ENCODE measurements around the gene ERP27.

ERP27 gene

DNA sequence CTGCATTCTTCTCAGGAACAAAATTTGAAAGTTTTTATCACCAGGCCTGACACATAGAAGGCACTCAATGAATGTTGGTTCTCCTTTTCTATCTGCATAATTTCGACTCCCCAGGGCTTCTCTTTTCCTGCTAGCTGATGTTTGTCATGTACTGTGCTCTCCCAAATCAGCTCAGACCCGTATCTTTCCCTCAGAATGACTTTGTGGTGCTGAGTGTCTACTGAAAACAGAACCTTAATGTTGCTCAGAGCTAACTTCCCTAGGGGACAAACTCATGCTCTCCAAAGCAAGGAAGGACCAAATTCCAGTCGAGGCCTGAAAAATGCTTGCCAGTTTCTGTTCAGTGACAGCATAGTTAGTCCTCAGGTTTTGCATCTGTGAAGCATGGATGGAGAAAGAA is 21.1 kb upstream of the ERP27 start:
- no peak for DNase-seq

DNA sequence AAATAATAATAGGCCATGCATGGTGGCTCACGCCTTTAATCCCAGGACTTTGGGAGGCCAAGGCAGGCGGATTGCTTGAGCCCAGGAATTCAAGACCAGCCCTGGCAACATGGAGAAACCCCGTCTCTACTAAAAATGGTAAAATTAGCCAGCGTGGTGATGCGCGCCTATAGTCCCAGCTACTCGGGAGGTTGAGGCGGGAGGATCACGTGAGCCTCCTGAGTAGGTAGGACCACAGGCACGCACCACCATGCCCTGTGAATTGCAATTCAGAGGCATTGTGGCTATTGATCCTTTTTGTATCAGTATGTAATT is 20.7 kb upstream of the ERP27 start:
- DNase-seq, result no peak

DNA sequence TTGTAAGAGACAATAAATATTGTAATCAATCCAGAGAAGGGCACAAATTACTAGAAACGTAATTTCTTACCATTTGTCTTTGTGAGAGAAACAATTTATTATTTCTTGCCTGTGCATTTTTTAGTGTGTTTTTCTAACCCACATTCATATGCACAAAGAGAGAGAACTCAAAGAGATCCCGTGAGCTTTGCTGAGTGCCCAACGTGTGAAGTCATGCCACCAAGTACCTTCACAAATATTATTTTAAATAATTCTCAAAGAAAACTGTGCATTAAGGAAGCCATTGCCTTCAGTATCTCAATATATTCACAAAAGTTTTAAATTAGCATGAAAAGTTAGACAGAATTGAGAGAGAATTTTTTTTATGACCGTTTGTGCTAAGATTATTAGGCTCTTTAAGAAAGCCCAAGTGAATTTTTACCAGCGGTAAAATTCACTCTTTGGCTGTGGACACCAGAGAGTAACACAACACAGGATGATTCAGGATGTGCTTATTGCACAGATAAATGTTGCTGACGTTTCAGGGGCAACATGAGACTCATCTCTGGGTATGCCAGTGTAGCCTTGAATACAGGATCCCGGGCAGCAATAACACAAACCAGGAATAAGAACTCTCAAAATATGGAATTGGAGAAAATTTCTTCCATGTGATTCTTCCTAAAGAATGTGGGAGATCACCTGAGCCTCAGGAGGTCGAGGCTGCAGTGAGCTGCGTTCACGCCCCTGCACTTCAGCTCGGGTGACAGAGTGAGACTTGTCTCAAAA is 20.2 kb upstream of the ERP27 start:
- no peak for DNase-seq

DNA sequence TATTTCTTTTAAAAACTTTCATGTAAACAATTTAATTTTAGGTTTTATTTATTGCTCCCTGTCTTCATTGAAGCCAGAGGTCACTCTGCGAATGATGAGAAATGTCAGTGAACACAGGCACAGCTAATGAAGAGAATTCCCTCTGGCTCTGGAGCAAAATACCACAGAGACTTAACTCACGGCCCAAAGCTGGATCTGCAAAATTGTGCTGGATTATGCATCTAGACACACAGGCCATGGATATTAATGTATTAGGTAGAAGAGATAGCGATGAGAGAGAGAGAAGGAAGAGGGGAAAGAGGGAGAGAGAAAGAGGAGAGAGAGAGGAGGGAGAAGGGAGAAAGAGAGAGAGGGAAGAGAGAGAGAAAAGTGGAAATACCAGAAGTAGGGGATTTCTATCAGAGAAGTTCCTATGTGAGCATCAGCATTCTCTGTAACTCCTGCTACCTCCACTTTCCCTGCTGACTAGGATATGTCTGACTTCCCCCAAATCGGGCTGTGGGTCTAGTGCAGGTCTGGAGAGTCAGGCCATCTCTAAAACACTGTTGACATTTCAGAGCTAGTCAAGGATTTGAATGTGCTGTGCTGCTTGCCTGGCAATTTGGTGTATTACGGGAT is 19.3 kb upstream of the ERP27 start:
- DNase-seq, result no peak

DNA sequence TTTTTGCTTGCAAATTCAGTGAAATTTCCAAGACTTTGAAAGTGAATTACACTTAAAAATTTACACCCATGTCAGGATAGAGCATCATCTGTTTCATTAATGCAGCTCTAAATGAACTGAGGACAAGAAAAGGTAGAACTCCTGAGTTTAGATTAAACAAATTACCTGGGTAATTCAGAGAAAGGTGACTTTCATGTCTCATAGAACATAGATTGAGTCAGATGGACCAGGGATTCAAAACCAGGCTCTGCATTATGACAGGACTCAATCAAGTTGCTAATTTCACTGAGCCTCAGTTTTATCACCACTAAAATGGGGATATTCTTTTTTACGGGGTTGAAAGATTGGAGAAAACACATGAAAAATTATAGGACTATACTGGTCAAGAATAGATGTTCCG is 18.6 kb upstream of the ERP27 start:
- no peak for DNase-seq

DNA sequence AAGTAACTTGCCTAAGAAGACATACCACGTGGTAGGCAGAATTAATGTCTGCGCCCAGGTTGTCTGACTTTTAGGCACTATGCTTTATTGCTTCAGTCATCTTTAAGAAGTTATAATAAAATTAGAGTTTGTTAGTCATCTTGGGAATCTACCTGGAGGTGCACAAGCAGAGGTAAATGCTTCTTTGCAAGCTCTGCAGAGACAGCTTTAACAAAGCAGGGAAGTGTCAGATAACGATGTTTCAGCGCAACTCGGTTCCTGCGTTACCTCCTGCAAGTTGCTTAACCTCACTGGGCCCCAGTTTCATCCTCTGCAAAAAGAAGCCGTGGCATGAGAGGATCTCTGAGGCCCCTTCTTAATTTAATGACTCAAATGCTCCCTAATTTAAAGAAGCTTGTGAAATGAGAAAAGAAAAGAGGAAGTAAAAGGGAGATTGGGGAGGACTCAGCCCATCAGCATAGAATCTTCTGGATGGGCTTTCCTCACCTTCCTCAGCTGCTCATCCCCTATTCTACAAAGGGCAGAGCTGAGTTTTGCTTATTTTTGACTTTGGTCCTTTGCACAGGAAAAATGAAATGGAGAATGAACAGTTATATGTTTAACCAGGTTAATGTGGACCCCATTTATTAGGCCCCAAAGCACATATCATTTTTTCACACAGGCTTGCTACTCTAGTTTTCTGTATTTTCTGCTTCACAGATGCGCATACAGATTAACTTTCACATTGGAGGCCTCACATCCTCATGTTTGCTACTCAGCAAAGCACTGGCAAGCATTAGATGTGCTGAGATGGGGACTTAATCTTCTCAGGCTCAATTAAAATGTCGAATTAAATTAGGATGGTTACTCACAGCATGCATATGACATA is 17.9 kb upstream of the ERP27 start:
- no peak for DNase-seq

DNA sequence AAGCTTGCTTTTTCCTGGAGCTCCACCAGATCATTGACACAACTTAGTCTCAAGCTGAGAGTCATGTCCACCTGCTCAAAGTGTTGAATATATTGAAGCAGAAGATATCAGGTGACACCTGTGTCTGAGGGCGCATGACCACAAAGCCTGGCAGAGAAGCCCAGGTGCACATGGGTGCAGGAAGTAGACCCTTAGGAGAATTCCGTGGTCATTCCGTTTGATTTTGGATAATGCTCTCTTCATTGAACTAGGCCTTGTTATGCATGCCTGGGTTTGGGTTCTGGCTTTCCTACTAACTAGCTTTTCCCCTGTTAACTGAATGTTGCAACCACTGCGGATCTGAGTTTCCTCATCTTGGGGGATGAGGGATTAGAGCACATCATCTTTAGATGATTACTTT is 15.9 kb upstream of the ERP27 start:
- no peak for DNase-seq

DNA sequence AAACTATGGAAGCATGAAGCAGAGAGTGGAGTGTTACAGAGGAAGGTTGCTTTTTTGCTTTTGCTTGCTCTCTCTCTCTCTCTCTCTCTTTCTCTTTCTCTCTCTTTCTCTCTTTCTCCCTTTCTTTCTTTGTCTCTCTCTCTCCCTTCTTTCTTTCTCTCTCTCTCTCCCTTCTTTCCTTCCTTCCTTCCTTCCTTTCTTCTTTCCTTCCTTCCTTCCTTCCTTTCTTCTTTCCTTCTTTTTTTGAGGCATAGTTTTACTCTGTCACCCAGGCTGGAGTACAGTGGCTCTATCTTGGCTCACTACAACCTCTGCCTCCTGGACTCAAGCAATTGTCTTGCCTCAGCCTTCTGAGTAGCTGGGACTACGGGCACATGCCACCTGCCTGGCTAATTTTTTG is 15.4 kb upstream of the ERP27 start:
- DNase-seq, result no peak

DNA sequence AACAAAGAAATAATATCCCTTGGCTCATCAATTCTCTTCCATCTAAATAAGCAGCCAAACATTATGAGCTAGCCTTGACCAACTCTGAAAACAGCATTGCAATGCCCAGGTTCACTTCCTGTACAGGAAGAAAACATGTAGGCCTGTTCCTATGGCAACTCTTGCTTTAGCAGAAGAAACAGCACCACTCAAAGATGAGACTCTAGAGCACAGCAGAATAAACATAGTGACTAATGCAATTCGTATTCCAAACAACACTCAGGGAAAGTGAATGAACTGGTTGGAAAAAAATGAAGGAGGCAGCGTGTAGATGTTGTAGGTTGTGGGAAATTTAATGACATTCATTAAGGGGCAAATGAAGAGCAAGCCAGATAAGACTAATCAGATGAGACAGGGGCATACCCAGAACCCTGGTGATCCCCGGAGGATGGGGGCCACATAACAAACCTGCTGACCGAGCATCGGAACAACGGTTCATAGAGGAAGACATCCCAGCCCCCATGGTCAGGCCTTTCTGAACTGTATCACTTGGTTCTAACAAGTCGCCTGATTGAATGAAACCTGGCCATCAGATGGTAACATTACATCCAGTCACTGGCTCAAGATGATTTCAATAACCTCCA is 14.1 kb upstream of the ERP27 start:
- DNase-seq, result no peak

DNA sequence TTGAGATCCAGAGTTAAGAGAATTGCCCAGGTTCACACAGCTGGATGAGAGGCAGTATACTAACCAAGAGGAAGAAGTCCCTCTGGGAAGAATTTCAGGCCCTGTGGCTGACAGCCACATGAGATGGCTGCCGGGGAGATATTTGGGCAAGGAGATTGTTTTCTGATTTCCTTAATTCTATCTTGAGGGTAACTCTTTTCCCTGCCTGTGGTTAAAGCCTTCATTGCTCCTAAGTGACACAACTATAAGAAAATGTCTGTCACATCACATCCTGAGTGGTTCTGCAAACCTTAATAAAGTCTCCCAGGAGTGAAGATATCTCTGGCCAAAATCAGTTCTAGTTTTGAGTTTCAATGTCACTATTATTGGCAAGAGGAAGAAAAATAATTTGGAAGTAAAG is 13.5 kb upstream of the ERP27 start:
- no peak for DNase-seq

DNA sequence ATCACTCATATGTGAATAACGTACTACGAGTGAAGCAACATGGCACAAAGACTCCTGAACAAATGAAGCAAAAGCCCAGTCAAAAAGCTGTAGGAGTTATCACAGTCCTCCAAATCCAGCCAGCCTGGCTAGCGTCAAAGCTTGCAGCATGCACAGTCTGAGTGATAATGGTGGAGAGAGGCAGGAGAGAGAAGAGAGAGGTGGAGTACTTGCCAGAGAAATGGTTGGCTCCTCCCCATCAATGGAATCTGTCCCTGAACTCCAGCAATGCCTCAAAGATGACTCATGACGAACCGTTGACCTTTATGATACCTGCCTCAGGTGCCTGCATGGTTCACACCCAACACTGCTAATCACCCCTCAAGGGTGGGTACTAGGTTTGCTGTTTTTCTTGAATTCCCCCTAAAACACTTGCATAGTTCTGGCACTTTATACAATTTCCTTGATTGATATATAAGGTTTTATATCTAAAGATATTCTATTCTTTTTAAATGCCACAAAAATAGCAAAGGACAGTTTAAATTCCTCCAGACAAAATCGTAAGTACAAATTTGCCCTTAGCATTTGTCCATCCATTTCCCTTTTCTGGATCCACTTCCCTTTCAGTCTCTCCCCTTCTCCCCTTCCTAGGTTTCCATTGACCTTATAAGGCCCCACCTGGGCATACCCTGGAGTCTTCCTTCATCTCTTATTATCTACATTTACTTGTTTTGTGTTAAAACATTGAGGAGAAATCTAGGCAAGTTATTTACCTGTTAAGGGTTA is 12.8 kb upstream of the ERP27 start:
- DNase-seq, result no peak

DNA sequence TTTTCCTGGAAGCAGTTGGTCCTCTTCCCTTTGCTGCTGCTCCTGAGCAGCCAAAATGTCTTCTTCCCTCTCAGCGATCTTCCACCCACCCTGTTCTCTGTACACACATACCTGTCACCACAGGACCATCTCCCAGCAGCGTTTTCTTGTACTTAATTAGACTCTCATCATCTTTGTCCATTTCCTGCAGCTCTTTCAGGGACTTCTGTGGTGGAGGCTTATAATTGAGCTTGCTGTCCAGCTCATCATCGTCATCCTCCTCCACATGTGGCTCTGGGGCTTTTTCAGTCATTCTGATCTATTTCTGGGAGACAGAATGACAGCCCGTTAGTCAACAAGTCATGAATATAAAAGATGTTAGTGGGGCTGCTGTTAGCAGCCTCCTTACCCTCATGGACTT is 12.1 kb upstream of the ERP27 start:
- DNase-seq, result no peak

DNA sequence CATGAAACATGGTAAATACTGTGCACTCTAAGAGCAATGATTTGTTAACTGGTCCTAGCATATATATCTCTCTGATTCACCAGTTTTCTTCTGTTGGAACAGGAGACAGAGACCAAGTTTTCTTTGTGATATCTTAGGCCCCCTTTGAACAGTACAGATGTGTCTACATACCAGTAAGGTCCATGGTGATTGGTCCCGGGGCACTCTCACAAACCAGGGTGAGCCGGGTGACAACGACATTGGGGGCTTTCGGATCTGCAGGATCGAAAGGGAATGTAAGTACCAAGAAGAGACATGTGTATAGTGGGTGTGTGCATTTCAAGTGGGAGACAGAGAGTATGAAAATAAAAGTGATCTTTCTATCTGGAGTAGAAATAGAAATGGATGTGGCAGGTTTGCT is 11.3 kb upstream of the ERP27 start:
- DNase-seq, result no peak

DNA sequence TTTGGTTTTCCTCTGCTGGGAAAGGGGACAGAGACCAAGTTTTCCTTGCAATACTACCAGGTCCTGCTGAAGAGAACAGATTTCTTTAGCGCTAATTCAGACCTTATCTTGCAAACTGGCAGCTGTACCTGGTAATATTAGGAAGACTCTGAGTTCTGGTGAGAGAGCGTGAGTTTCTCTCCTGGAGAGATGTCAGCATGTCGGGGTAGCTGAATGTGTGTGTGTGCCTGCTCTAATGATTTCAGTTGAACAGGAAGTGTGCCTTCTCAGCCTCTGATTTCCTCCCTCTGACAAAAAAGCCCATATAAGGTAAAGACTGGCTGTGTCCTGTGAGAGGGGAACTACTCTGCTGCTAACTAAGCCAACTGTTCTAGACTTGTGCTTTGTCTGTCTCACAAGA is 10.3 kb upstream of the ERP27 start:
- DNase-seq, result no peak

DNA sequence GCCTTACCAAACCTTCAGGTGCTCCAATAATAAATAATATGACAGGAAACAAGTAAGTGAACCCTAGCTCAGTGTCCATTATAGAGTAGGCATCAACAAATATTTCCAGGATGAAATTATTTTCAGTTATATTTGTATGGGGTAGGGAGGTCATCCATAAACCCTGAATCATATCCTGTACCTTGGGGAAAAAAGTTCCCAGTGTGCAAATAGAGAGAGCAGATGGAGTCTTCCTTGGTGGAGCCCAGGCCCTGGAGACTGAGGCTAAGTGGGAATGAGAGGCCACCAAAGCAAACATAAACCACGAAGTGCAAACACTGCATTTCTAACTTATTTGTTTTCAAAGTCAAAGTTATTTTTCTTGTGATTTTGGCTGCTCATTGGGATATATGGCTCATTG is 8.5 kb upstream of the ERP27 start:
- no peak for DNase-seq

DNA sequence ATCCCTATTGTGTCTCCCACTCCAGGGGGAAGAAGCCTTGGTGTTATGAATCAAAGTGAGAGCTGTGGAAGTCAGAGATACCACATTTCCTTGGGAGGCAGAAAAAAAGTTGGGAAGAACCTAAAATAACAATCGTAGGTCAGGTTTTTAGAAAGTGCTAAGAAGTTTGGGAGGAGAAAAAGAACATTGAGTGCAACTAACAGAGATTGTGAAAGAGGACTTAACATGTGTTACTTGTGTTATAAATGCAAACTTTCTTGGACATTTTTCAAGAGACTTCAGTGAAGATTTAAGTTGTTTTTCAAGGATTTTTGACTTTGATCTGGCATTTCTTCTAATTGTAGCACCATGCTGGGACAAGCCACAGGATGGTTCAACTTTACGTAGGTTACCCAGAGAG is 7.8 kb upstream of the ERP27 start:
- DNase-seq, result no peak

DNA sequence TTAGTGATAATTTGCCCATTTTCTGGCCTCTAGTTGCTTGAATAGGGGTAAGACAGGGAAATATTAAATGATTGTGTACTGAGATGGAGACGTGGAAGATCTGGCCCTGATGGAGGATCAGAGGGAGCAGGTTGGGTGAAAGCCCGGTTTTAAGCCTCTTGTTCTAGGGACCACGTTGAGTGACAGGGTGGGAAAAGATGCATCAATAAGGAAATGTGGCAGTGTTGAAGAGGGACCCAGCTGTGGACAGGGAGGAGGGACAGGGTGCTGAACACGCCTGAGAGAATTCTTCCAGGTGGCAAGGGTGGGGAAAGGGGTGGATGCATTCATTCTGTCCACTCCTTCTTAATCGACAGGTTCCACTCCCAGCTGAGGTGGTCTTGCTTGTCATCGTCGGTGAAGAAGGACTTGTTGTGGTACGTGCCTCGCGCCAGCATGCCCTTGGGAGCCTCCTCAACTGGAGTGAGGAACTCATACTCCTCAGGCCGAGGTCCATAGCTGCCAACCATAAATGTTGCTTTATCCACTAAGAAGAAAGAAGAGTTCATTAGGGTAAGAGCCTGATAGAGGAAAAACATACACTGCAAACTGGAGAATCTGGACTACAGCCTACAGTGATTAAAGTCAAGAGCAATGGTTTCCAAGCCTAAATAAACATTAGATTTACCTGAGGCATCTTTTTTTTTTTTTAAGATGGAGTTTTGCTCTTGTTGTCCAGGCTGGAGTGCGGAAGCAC is 4.0 kb upstream of the ERP27 start:
- no peak for DNase-seq

DNA sequence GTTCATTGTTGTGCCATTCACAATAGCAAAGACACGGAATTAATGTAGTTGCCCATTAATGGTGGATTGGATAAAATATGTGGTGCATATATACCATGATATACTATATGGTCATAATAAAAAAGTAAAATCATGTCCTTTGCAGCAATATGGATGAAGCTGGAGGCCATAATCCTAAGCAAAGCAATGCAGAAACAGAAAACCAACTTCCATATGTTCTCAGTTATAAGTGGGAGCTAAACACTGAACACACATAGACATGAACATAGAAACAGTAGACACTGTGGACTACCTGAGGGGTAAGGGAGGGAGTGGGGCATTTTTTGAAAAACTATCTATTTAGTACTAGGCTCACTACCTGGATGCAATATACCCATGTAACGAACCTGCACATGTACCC is 3.0 kb upstream of the ERP27 start:
- DNase-seq, result no peak

DNA sequence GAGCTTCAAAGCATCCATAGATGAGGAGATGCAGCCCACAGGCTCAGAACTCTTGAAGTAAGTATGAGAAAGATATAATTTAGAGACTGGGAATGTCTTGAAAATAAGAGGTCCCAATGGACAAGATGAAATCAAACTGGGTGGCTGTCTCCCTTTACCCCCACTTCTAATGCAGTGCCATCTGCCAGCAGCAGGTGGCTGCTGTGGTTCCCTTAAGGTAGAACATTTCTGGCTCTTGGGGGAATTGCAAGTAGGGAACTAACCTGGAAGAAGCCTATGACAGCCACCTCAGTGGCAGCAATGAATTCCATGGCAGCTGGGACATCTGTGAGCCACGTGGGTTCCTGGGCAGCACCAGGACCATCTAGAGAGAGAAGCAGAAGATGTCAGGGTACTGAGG is 648 bp downstream of the ERP27 start:
- DNase-seq, result no peak

DNA sequence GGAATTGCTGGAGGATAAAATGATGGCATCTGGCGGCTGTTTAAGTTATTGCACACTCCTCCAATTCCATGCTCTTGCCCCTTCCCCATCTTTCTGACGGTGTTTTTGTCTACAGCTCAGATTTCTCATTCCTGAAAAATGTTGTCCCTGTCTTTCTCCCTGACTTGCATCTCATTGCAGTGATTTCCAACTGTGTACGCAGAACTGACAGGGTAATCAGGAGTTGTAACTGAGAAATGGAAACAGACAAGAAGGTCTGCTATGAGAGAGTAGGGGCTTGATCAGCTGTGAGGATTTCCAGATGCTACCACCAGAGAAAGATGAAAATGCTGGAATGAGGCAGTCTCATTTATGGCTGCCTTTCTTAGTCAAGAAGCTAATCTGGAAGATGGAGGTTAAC is 1.3 kb downstream of the ERP27 start:
- no peak for DNase-seq

DNA sequence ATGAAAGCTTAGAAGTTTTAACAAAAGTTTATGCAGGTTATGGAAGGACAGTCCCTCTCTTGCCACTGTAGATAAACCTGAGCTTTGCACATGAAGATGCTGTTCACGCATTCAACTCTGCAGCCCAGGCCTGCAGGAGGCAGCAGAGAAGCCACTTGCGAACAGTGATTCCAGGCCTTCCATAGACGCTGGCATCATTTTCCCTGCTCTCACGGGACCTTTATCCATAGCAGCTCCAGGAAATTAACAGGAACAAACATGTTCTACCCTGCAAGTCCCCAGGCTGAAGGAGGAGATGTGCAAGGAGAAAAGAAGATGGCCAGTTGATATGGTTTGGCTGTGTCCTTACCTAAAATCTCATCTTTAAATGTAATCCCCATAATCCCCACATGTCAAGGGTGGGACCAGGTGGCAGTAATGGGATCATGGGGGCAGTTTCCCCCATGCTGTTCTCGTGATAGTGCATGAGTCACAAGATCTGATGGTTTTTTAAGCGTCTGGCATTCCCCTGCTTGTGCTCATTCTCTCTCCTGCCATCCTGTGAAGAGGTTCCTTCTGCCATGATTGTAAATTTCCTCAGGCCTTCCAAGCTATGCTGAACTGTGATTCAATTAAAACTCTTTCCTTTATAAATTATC is 2.0 kb downstream of the ERP27 start:
- DNase-seq, result no peak

DNA sequence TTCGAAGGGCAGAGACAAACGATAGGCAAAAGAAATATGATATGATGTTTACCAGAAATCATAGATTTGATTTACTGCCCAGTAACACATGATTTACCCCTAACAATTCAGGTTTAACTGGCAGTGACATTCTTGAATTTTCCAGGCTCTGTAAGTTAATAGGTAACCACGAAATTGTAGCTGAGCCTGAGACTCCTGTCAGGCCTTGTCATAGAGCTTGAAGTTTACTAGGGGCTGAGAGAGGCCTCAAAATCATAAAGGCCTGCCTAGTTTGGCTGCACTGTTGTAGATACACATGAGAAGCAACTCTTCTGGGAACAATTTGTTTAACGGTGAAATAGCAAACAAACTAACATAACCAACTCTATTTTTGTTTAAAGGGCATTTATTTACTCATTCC is 3.3 kb downstream of the ERP27 start:
- no peak for DNase-seq

Measured in hippocampal formation (tissue), 2 donors.